G401 (cell line): ENCODE measurements around the gene HTR7. TPM values are rescaled to one million over a fixed set of nuclear protein-coding genes. Genes with fewer than 3 reads are reported as not detected.
A peak's percentile ranks its signal among the peaks of the same experiment; 100 is the strongest.

Source experiments
- DNase-seq: peaks from one replicate; pipeline ENCODE4 v3.0.0-alpha.2; 2015; ENCODE audit warnings: low spot score
- in situ Hi-C: cut with HindIII; loops from 2 replicates; pipeline ENCODE4 v1.10.0; 2016; ENCODE audit warnings: low sequenced_read_pairs, mixed read lengths
- total RNA-seq: library from RNA; depleted of rRNA; stranded (reverse); fragments of >200 nt; shearing (Covaris generic); gene quantifications from 2 replicates; pipeline ENCODE4 v1.2.3, GENCODE V29; 2014

HTR7 gene
- total RNA-seq, 1 experiment from 2014 or later, result not detected

DNA sequence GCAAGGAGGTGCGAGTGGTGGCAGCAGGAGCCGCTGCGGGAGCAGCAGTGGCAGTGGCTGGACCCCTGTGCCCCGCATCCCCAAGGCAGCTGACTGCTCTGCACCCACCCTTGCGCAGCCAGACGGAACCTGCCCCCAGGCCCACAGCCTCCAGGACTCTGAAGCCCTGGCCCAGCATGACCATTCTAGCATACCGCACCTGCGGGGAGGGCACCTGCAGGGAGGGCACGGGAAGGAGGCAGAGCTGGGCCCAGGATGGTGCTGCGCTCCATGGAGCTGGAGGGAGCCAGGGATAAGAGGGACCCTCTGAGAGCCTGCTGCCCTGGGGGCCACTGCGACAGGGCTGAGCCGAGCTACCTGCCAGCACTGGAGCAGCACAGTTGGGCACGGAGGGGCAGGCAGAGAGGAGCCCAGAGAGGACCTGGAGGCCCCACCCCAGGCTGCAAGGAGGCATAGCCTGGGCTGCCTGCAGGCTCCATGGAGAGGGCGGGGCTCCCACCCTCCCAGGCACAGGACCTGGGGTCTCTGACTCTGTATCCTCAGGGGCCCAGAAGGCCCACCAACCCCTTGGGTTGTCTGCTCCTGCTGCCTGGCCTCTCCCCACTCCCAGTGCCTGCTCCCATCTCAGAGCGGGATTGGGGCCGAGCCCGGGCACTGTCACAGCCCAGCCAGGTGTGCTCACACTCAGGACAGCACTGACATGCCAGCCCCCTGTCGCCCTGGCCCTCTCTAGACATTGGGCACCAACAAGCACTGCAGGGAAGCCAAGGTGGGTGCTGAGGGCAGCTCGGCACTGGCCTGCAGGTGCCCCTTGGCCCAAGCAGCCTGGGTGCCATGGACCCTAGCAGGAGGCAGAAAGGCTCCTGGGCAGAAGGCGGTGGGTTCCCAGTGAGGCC lies 87.6 kb downstream of the HTR7 start:
- in situ Hi-C loops, result no loop called here
- DNase-seq, result no peak

DNA sequence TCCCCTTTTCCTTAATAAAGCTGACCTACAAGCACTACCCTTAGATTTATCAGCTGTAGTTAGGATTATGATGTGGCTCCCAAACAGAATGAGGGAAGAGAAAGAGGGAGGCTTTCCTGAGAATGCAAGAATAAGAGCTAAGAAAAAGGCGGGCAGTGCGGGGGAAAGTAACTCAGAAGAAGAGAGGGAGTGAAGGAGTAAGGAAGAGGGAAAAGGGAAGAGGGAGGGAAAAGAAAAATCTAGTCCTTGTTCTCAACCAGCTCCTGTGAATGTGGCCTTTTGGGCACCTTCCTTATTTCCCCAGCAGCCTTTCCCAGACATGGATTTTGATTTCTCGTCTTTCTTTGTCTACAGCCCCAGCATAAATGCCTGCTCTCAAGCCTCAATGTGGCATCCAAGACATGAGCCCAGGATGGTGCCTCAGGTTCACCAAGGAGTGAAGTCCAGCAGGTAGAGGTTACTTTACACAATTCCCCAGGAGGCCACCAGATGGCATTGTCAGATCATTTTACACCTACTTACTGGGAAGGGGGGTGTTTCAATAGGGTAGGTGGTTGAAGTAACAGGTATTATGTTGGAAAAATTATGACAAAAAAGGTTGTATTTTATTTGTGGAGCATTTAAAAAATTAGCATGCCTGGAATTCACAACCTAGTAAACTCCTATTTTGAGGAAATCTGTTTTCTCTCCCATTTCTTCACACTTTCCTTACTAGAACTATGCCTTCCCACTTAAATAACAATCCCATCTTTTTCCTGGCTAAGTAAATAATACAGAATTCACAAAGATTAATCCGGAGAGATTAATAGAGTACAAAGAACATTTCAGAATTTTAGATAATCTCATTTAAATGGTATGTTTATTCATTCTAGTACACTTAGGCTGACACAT lies 106.5 kb downstream of the HTR7 start:
- in situ Hi-C loops, result no loop called here

DNA sequence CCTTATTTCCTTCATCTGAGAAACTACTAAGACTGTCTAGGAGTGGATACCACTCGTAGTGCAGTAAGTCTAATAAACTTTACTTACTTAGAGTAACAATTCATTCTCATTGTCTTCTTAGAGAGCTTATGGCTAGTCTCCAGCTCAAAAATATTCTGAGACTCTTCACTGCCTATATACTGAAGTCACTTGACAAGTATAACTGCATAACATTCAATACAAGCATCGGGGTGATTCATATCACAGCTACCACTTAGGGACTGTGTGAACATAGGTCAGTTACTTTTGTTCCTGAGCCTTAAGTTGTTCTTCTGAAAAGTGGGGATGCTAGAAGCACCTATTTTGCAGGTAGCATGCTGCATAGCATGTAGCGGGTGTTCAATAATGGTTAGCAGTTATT lies 111.0 kb downstream of the HTR7 start:
- DNase-seq, result no peak
- in situ Hi-C loops, result no loop called here

More for the DNA sequence above, 106.5 kb downstream of the HTR7 start:
- DNase-seq, result peak; percentile 40

DNA sequence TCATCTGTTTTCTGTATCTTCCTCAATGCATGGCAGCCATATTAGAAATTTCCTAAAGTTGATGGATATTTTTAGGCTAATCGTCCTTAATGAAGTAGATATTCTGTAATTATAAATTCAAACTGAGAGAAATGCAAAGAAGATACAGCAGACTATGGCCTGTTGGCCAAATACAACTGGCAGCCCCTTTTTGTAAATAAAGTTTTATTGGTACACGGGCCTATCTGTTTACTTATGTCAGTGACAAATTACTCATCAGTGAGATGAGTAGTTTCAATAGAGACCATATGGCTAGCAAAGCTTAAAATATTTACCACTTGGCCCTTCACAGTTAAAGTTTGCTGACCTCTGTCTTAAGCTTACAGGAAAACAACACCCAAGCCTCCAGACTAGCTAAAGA lies 112.3 kb downstream of the HTR7 start:
- in situ Hi-C loops, result no loop called here
- no peak for DNase-seq

DNA sequence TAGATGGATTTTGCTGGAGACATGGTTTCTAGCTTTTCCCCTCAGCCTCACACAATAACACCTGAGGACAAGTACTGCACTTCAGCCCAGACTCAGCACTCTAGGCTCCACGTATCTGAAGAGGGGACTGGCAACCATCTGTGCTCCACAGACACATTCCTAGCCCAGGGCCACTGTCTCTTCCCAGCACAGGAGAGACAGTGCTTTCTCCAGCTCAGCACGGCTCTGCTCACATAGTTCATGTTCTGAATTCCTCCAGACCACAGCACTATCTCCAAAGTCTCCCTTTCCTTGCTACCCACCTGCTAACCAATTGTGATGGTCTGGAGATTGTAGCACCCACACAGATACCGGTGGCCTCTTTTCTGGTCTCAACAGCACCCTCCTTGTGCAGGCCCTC lies 114.5 kb downstream of the HTR7 start:
- in situ Hi-C loops, result no loop called here
- DNase-seq, result no peak

DNA sequence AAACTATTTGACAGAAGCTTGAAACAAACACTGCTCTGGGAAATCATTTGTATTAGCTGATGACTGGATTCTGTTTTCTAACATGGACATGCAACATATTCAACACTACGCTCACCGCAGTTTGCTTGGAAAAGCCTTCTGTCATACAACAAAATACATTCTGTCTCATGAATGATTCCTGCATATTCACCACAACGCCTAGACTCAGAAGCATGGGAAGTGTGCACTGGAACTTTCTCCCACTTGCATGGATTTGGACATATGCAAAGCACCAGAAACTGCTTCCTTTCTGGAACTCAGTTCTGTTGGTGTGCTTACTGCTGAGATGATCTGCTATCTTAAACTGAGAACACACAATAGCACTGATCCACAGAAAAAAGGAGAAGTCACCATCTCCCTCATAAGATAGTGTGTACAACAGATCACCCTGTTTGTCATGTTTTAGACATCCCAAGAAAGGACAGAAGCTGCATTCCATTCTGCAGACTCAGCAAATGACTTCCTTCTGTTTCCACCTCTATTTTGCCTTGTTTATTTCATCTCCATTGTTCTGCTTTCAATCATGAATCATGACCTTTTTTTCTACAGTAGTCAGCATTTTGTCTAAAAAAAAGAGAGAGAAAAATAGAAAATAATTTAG lies 115.8 kb downstream of the HTR7 start:
- in situ Hi-C loops, result no loop called here
- no peak for DNase-seq

DNA sequence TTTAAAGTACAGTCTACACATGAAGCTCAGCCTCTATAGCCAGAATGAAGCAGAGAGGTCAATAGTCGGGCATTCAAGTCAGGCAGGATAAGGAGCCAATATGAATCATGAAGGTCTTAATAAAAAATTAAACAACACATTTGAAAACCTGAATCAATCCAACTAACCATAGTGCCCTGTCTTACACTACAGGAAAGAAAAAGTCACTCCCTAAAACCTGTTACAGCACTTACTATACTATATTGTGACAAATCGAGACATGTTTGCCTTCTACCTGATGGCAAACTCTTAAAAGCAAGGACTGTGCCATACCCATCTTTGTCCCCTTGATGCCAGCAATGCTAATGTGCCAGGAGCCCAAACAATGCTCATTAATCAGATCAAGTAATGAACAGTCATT lies 117.6 kb downstream of the HTR7 start:
- no peak for DNase-seq
- in situ Hi-C loops, result no loop called here

DNA sequence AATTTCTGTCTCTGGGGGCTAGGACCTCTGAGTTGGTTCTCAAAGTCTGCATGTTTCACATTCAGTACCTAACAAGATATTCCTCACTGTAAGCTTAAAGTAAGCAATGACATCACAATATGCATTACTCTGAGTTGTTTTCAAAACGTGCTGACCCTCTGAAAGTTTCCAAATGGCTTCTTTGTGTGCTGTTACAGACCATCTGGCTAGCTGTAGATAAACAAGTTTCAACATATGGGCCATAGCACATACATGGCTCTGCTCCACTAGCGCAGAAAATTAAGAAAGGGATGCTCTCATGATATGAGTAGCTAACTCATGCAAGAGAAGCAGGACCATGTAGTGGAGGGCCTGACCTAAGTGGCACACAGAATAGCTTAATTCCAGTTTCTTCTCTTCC lies 119.0 kb downstream of the HTR7 start:
- DNase-seq, result no peak
- in situ Hi-C loops, result no loop called here

DNA sequence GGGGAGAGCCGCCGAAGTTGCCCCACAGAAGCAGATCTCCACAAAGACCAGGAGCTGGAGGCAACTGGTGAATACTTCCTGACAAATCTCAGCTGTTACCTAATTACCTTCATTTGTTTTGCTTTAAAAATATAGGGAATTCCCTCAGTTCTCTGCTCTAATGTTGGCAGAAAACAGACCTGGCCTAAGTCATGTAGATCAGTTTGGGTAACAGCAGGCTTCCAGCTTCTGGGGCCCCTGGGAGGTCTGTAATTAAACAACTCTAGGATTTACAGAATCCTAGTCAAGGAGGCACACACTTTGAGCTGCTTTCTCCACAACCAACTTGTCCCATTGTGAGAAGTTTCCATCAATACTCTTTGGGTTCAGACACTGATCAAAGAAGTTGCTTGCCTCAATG lies 123.4 kb downstream of the HTR7 start:
- no peak for DNase-seq
- in situ Hi-C loops, result no loop called here

DNA sequence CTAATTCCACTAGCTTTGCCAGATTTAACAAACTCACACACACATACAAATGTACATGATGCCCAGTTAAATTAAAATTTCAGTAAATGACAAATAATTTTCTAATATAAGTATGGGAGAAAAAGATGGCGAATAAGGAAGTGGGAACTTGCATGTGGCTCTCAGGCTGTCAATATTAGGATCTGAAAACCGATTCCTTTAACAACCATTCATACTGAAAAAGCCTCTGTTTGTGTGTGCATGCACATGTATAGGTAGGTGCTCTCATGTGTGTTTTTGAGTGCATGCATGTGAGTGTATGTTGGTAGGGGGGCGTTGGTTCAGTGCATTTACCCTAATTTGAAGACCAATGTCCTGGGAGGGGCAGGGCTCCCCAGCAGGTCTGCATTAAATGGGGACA lies 125.3 kb downstream of the HTR7 start:
- no peak for DNase-seq
- in situ Hi-C loops, result no loop called here

DNA sequence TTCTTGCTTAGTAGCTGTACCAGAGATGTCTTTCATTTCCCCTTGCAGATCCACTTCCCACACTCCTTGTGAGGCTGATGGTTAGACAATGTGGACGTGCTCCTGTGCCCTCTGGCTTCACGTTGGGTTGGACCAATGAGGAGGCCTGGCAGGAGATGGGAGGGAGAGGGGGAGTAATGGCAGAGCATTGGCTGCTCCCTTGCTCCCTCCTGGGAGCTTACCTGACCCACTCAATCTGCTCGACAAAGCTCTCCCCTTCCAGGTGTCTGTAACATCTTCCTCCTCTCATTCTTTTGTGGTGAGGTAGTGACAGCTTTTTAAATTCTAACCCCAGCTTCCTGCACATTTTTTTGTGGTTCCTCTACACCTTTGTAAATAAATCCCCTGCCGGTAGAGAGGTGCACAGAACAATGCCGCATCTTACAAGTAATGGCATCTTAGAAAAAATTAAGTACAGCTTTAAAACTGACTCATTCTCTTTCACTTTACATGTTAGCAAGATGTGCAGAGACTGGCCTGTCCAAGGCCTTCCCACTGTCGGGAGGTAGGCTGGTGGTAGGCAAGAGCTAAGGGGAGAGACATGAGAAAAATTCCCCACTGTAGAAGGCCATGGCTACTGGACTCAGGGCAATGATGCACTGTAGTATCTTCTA lies 134.3 kb downstream of the HTR7 start:
- in situ Hi-C loops, result no loop called here
- DNase-seq, result no peak

DNA sequence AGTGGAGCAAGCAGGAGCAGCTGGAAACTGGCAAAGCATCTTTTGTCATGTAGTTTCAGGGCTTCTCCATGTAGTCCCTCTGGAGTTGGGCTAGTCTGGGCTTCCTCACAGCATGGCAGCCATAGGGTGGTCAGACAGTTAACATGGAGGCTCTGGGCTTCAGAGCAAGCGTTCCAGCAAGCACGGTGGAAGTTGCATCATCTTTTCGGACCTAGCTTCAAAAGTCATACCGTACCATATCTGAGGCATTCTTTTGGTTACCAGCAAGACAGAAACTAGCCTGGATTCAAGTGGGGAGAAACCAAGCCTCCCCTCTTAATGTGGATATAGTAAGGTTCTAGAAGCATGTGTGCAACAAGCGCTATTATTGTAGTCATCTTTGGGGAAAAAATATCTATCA lies 135.0 kb downstream of the HTR7 start:
- DNase-seq, result no peak
- in situ Hi-C loops, result no loop called here

DNA sequence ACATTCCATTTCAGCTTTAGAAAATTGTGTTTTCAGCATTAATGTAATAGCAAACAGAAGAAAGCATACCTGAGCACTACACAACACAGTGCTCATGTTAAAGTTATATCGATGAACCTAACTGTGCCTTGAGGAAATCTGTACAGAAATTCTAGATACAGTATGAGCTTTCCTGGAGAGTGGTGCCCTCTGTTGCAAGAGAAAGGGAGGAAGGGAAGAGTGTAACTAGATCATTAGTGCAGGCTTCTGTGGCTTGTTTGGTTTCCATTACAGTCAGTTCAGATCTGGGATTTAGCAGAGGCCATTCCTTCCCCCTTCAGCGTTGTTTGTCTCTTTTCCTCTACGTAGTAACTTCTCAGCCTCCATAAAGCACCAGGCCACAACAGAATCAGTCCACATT lies 139.7 kb downstream of the HTR7 start:
- no peak for DNase-seq
- in situ Hi-C loops, result no loop called here

DNA sequence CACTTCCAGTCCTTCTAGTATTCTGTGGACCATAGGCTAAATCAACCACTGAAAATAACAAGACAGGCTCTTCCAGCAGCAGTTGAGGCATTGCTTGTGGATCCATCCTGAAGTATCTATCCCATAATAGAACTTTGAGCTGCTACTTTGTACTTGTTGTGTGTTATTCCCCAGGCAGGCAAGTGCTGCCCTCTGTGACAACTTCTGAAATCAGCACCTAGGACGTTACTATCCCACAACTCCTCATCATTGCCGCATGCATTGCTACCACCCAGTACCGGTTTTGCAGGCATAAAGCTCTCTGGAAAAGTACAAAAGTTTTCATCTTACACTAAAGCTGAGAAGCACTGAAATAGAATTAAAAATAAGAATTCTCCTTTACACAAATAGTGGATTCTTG lies 145.3 kb downstream of the HTR7 start:
- DNase-seq, result no peak
- in situ Hi-C loops, result no loop called here

DNA sequence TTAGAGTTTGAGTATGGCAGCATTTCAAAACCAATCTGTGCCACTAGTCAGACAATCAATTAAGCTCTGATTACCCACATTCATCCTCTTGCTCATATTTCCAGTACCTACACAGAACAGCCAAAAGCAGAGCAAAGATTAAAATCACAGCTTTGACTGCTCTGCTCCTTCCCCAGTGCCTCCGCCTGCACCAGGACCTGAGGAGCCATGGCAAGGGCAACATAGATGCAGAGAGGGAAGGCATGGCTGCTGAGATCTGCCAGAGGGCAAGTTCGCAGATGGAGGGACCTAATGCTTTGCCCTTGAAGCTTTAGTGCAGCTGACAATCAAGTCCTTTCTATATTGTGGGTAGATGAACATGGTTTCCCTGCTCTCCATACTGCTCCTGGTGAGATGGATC lies 148.1 kb downstream of the HTR7 start:
- in situ Hi-C loops, result no loop called here
- no peak for DNase-seq

DNA sequence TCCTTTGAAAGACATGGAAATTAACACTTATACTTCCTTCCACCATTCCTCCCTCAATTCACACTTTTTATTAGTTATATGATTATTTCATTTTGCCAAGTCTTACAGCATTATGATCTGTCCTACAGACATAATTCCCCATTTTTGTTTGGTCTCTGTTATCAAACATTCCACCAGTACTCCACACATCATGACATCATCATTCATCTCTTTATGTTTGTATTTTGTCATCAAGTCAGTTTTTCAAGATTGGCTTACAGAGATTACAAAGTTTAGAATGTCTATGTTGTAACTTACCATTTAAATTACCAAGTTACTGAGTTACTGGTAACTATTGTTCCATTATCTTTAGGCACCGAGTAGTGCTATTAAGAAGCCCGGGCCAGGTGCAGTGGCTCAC lies 150.2 kb downstream of the HTR7 start:
- in situ Hi-C loops, result no loop called here
- no peak for DNase-seq

DNA sequence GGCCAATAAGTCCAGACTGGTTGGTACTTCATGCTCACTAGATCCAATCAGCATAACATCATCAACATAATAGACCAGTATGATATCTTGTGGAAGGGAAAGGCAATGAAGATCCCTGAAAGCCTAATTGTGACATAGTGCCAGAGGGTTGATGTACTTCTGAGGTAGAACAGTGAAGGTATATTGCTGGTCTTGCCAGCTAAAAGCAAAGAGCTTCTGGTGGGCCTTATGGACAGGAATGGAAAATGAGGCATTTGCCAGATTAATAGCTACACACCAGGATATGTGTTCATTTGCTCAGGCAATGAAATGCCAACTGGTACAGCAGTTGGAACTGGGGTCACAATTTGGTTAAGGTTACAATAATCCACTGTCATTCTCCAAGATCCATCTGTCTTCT lies 156.4 kb downstream of the HTR7 start:
- in situ Hi-C loops, result no loop called here
- DNase-seq, result no peak

DNA sequence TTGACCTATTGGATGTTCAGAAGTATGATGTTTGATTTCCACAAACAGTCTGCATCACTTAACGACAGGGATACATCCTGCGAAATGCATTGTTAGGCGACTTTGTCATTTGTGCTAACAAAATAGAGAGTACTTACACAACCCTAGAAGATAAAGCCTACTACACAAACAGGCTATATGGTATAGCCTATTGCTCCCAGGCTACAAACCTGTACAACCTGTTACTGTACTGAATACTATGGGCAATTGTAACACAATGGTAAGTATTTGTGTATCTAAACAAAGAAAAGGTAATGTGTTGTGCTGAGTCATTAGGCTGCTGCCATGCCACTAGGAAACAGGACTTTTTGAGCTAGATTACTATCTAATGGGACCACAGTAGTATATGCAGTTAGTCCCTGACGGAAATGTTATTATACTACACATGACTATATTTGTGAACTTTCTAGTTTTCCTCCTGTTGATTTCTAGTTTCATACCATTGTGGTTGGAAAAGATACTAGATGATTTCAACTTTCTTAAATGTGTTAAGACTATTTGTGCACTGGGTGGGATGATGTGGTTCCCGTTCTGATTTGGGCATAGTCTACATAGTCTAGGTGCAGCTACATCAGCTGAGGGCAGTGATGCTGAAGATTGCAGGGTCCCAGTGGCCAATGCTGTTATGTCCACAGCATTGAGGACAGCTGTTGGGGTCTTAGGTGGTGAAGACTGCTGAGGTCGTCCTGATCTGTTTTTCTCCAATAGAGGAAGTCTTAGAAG lies 161.7 kb downstream of the HTR7 start:
- in situ Hi-C loops, result no loop called here
- no peak for DNase-seq
